PC-3 (cell line): ENCODE measurements around the gene KDM5B. TPM values are rescaled to one million over a fixed set of nuclear protein-coding genes. Genes with fewer than 3 reads are reported as not detected.

ENCODE experiments used
- ATAC-seq: fragments of 200-7000 bp; cut with Tn5 transposase; 2 replicates; pipeline ENCODE4 v1.9.1; 2020; ENCODE audit warnings: mild to moderate bottlenecking, moderate library complexity
- BruUV-seq: library from RNA; stranded (reverse); fragments of 400-500 nt; replicated peaks from 2 replicates; lab custom pipeline; 2021; lab: Mats Ljungman, UMichigan
- CTCF ChIA-PET: fragments of 300-600 bp; sonication (Branson Sonifier 250); formaldehyde crosslinking; loops from one replicate; lab custom pipeline; 2022; ENCODE audit warnings: antibody characterized with exemption; lab: Charles Lee
- POLR2A ChIA-PET: fragments of 300-600 bp; sonication (Branson Sonifier 250); formaldehyde crosslinking; loops from one replicate; lab custom pipeline; 2022; ENCODE audit warnings: antibody characterized with exemption; ENCODE audit not compliant: unreplicated experiment; lab: Charles Lee
- DNase-seq: peaks from one replicate; pipeline ENCODE4 v3.0.0-alpha.2; 2015
- H2AFZ ChIP-seq: fragments of 300-600 bp; sonication (generic); 2 replicates; pipeline ENCODE4 v1.6.0; 2016; ENCODE audit warnings: antibody characterized with exemption, low read length
- H3F3A ChIP-seq: fragments of 300-600 bp; sonication (generic); one replicate; pipeline ENCODE4 v1.6.0; 2017; ENCODE audit warnings: antibody characterized with exemption, low read length, control low read depth, mild to moderate bottlenecking; ENCODE audit not compliant: unreplicated experiment
- H3K27ac ChIP-seq: fragments of 300-600 bp; sonication (generic); 2 replicates; pipeline ENCODE4 v1.5.1; 2016; ENCODE audit warnings: mild to moderate bottlenecking, low read length
- H3K27me3 ChIP-seq: fragments of 300-600 bp; sonication (generic); 2 replicates; pipeline ENCODE4 v1.6.1; 2016; ENCODE audit warnings: low read length, mixed read lengths
- H3K36me3 ChIP-seq: fragments of 300-600 bp; sonication (generic); 2 replicates; pipeline ENCODE4 v1.6.1; 2016; ENCODE audit warnings: low read depth, mixed run types, low read length, mixed read lengths
- H3K4me1 ChIP-seq: fragments of 300-600 bp; sonication (generic); 2 replicates; pipeline ENCODE4 v1.5.1; 2016; ENCODE audit warnings: low read length; ENCODE audit not compliant: insufficient read depth
- H3K4me2 ChIP-seq: fragments of 300-600 bp; sonication (generic); 2 replicates; pipeline ENCODE4 v1.6.0; 2016; ENCODE audit warnings: low read length
- H3K4me3 ChIP-seq: fragments of 300-600 bp; sonication (generic); 2 replicates; pipeline ENCODE4 v1.5.1; 2016; ENCODE audit warnings: mild to moderate bottlenecking, low read length, mixed read lengths
- H3K79me2 ChIP-seq: fragments of 300-600 bp; sonication (generic); 2 replicates; pipeline ENCODE4 v1.6.1; 2017; ENCODE audit warnings: low read length, mixed read lengths
- H3K9ac ChIP-seq: fragments of 300-600 bp; sonication (generic); 2 replicates; pipeline ENCODE4 v1.6.0; 2016; ENCODE audit warnings: mild to moderate bottlenecking, low read length
- H3K9me2 ChIP-seq: fragments of 300-600 bp; sonication (generic); replicated peaks from 2 replicates; pipeline ENCODE4 v1.6.1; 2016; ENCODE audit warnings: mixed run types, low read length, mixed read lengths
- H3K9me3 ChIP-seq: fragments of 300-600 bp; sonication (generic); 2 replicates; pipeline ENCODE4 v1.6.1; 2016; ENCODE audit warnings: low read length, mixed read lengths
- H4K20me1 ChIP-seq: fragments of 300-600 bp; sonication (generic); 2 replicates; pipeline ENCODE4 v1.6.1; 2016; ENCODE audit warnings: low read length, mixed read lengths
- CTCF ChIP-seq: fragments of 300-600 bp; sonication (generic); conservative IDR thresholded peaks from 2 replicates; pipeline ENCODE4 v1.5.1; 2017; ENCODE audit warnings: antibody characterized with exemption, low read depth, mild to moderate bottlenecking, low read length
- EZH2 ChIP-seq: fragments of 300-600 bp; sonication (generic); IDR thresholded peaks from one replicate; pipeline ENCODE4 v1.6.1; 2017; ENCODE audit warnings: antibody characterized with exemption, mild to moderate bottlenecking, low read length; ENCODE audit not compliant: unreplicated experiment
- EZH2phosphoT487 ChIP-seq: fragments of 300-600 bp; sonication (generic); IDR thresholded peaks from 2 replicates; pipeline ENCODE4 v1.6.1; 2018; ENCODE audit warnings: mild to moderate bottlenecking, antibody characterized with exemption, low read length, borderline replicate concordance
- intact Hi-C: fragments of 100-400 bp; cut with micrococcal nuclease; formaldehyde crosslinking; loops from 2 replicates; pipeline ENCODE4 v1.9.0; 2023
- total RNA-seq: library from RNA; depleted of rRNA; stranded (reverse); fragments of >200 nt; gene quantifications from 2 replicates; pipeline ENCODE4 v1.2.3, GENCODE V29; 2014

The KDM5B gene
- total RNA-seq, 1 experiment from 2014 or later = 41.4 TPM

GRCh38 chr1:202836623-202837403, 28.6 kb upstream of the KDM5B start:
- Histone ChIP-seq H2AFZ (0 out of 2 replicates have a peak overlapping the region, but pooled peaks have one; percentile 1), H3K79me2 (no peaks in the 10 kb centered on the region), H3K9me2 (no peaks in the 10 kb centered on the region), H3K9me3 (no peaks in the 10 kb centered on the region), H3K9ac (no peak overlapping the region), H4K20me1 (no peaks in the 10 kb centered on the region), H3K4me2 (peak overlapping the region; percentile 24), H3K4me1 (peaks cover 16% of the 10 kb centered on the region; the same call in 1 of the 2 replicates), H3K27ac (no peak overlapping the region), H3K27me3 (no peaks in the 10 kb centered on the region), H3K4me3 (no peak overlapping the region), H3F3A (no peaks in the 10 kb centered on the region), H3K36me3 (no peaks in the 10 kb centered on the region)
- peak; percentile 53 for DNase-seq
- POLR2A ChIA-PET = no interaction called here
- TF ChIP-seq EZH2phosphoT487 = no peak
- no peak for TF ChIP-seq CTCF
- no peak for TF ChIP-seq EZH2
- BruUV-seq = no TSS peak
- intact Hi-C loops = no loop called here
- ATAC-seq = peak; percentile 35
- CTCF ChIA-PET = no interaction called here

- Histone ChIP-seq H2AFZ (no peak overlapping the region), H3K4me3 (no peak overlapping the region), H3K4me1 (peaks cover 16% of the 10 kb centered on the region; the same call in 1 of the 2 replicates), H3K79me2 (no peaks in the 10 kb centered on the region), H3K27ac (no peak overlapping the region), H3K9me3 (no peaks in the 10 kb centered on the region), H3K9me2 (no peaks in the 10 kb centered on the region), H3K9ac (no peak overlapping the region), H4K20me1 (no peaks in the 10 kb centered on the region), H3K36me3 (no peaks in the 10 kb centered on the region), H3F3A (no peaks in the 10 kb centered on the region), H3K4me2 (no peak overlapping the region), H3K27me3 (no peaks in the 10 kb centered on the region)
- BruUV-seq = no TSS peak
- DNase-seq (no peak), ATAC-seq (no peak; the same call in 1 of the 2 replicates)
- CTCF ChIA-PET = no interaction called here
- intact Hi-C loops = no loop called here
- TF ChIP-seq EZH2 = no peak
- no peak for TF ChIP-seq CTCF
- no peak for TF ChIP-seq EZH2phosphoT487
- POLR2A ChIA-PET = no interaction called here
These were observed 27.4 kb upstream of the KDM5B start for GRCh38 chr1:202835548-202836072.
